Measurements from ENCODE around the gene HOXC6. TPM values are rescaled to one million over a fixed set of nuclear protein-coding genes. Genes with fewer than 3 reads are reported as not detected.

HOXC6 gene
- total and polyA plus RNA-seq, 4 experiments from 2014 or later, result not detected

DNA sequence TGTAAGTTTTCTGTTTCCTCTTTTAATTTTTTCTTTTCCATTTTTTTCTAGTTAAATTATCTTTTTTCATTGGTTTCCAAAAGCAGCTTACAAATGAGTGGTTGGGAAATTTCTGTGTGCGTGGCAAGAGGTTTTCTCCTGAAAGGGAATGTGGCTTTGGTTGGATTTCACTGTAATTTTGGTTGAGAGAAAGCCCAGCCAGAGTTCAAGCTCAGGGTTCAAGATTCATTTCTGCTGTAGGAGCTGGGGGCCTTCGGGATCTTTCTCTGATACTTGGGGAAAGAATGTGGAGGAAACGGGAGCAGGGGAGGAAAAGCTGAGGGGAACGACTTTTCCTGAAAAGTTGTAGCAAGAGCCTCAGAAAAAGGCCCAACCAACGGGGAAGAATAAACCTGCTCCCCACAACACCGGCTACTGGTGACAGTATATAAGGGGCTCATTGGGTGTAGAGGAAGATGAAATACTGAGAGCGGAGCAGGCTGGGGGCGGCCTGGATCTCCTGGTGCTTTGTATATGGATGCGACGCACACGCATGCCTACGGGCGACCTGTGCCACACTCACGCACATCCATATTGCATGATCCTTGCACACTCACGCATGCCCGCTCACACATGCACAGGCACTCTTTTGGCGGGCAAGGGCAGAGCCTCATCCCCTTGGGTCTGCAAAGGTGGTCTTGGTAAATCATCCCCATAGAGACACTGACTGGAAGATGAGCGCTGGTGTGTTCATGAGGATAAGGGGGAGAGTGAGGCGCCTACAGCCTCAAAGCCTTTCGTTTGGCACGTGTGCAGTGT lies 41.4 kb upstream of the HOXC6 start:
- H3K36me3 ChIP-seq (ENCODE audit: insufficient read depth, low read length), result no peaks in the 10 kb centered on the region
- ChIA-PET POLR2A (ENCODE audit: partially characterized antibody) (interaction anchor here (1.1 kb wide), 1 partner anchor 12 kb away, joined by 3 read pairs; no protein-coding TSS in a partner anchor), CTCF (ENCODE audit: partially characterized antibody) (interaction anchor here (1.0 to 2.4 kb wide), 5 partner anchors 14 to 215 kb away, joined by 3 to 8 read pairs (median 3); partner anchors contain the start of gene HOXC11)
- H3K4me3 ChIP-seq (ENCODE audit: low read length in 2 of 2), result no peak overlapping the region
- Mint-ChIP-seq H3K4me1 (peaks cover 19 to 62% (median 33%) of the 10 kb centered on the region in 4 donors), H3K27me3 (peaks cover 78 to 83% of the 10 kb centered on the region in 2 donors), H3K4me3 (peak overlapping the region in 3 of 8 donors; percentile 25 to 76 (median 35)), H3K9me3 (peaks cover 0 to 30% (median 5%) of the 10 kb centered on the region in 8 donors), H3K36me3 (peaks cover 0 to 1% of the 10 kb centered on the region in 2 donors), H3K27ac (peak overlapping the region in 3 of 7 donors; percentile 22 to 75 (median 55))
- H3K27ac ChIP-seq (ENCODE audit: low read depth, low read length), result no peak overlapping the region
- H3K9me3 ChIP-seq (ENCODE audit: control insufficient read depth in 1 of 2, low read length in 2 of 2), result no peaks in the 10 kb centered on the region
- intact Hi-C loops (cut with micrococcal nuclease), result loop anchor here (5.0 kb wide), 1 partner anchor 35 kb away; the partner anchor contains the start of gene HOXC12
- peaks cover 95% of the 10 kb centered on the region for H3K27me3 ChIP-seq (ENCODE audit: insufficient read depth, low read length)
- DNase-seq, result no peak
- peaks cover 36% of the 10 kb centered on the region for H3K4me1 ChIP-seq (ENCODE audit: insufficient read depth, low read length)

DNA sequence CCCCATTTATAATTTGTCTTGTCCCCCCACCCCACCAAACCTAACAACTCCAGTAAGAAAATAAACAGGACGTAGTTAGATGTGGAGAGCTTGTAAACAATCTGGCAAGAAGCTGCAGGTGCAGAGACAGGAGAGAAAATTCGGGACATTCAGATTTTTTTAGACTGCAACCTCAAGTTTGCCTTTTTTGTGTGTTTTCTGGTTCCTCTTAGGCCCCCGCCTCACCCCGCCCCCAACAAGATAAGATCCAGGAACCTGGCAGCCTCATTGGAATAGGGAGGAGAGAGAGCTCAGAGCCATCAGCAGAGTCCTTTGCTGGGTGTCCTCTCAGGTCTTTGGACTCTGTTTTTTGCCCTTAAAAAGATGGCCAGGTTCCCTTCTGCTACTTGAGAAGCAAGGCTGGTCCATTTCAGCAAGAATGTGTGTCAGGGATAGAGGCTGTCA lies 40.4 kb upstream of the HOXC6 start:
- H3K36me3 ChIP-seq (ENCODE audit: insufficient read depth, low read length), result no peaks in the 10 kb centered on the region
- no peak overlapping the region for H3K27ac ChIP-seq (ENCODE audit: low read depth, low read length)
- H3K9me3 ChIP-seq (ENCODE audit: control insufficient read depth in 1 of 2, low read length in 2 of 2), result no peaks in the 10 kb centered on the region
- CTCF ChIA-PET (ENCODE audit: partially characterized antibody), result interaction anchor here (0.8 to 1.5 kb wide), 8 partner anchors 15 to 224 kb away, joined by 3 to 4 read pairs (median 3); partner anchors contain the start of gene HOXC11
- Mint-ChIP-seq H3K27me3 (peaks cover 80 to 84% of the 10 kb centered on the region in 2 donors), H3K4me1 (peaks cover 19 to 62% (median 33%) of the 10 kb centered on the region in 4 donors), H3K9me3 (peaks cover 0 to 24% (median 4%) of the 10 kb centered on the region in 8 donors), H3K36me3 (peaks cover 0 to 1% of the 10 kb centered on the region in 2 donors), H3K4me3 (peak overlapping the region in 1 of 8 donors; percentile 17), H3K27ac (peak overlapping the region in 1 of 7 donors; percentile 75)
- DNase-seq, result no peak
- peaks cover 95% of the 10 kb centered on the region for H3K27me3 ChIP-seq (ENCODE audit: insufficient read depth, low read length)
- POLR2A ChIA-PET (ENCODE audit: partially characterized antibody), result interaction anchor here (1.1 kb wide), 1 partner anchor 12 kb away, joined by 3 read pairs; no protein-coding TSS in a partner anchor
- peaks cover 36% of the 10 kb centered on the region for H3K4me1 ChIP-seq (ENCODE audit: insufficient read depth, low read length)
- intact Hi-C loops (cut with micrococcal nuclease), result loop anchor here (5.0 kb wide), 1 partner anchor 36 kb away; the partner anchor contains the start of gene HOXC12
- no peak overlapping the region for H3K4me3 ChIP-seq (ENCODE audit: low read length in 2 of 2)

DNA sequence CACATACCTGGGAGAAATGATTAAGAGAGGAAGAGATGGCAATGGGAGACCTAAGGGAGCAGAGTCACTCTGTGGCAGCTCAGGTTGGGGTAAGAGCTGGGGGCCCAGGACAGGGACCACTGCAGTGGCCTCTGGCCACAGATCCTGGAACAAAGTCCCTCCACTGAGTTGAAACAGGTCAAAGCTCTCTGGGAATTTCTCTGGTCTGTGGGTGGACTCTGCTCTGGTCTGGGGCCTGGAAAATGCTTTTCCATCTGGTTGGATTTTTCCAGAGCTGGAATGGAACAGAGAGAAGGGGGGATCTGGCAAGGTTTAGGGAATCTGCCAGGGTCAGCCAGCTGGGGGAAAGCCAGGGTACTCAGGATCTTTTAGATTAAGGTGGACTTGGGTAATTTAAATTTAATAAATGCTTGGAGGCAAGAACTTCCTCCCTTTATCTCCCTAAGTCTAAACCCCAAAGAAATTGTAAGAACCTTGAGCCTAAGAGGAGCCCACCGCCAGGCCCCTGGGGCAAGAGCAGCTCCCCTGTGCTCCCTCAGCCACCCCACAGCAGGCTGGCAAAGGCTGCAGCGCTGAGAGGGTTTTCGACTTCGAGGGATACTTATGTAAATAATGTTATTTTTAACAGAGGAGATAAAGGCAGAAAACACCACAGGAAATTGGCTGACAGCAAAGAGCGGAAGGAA lies 39.6 kb upstream of the HOXC6 start:
- Histone ChIP-seq H3K4me3 (ENCODE audit: low read length in 2 of 2) (no peak overlapping the region), H3K27me3 (ENCODE audit: insufficient read depth, low read length) (peaks cover 94% of the 10 kb centered on the region), H3K4me1 (ENCODE audit: insufficient read depth, low read length) (peaks cover 36% of the 10 kb centered on the region), H3K27ac (ENCODE audit: low read depth, low read length) (no peak overlapping the region), H3K9me3 (ENCODE audit: control insufficient read depth in 1 of 2, low read length in 2 of 2) (no peaks in the 10 kb centered on the region), H3K36me3 (ENCODE audit: insufficient read depth, low read length) (no peaks in the 10 kb centered on the region)
- H3K4me1 Mint-ChIP-seq, result peaks cover 19 to 62% (median 31%) of the 10 kb centered on the region in 4 donors
- H3K27ac Mint-ChIP-seq, result peak overlapping the region in 2 of 7 donors; percentile 29 to 75
- intact Hi-C loops (cut with micrococcal nuclease), result loop anchor here (1.0 to 5.0 kb wide), 2 partner anchors 36 to 197 kb away; partner anchors contain the start of gene HOXC12
- H3K36me3 Mint-ChIP-seq, result peaks cover 0 to 1% of the 10 kb centered on the region in 2 donors
- H3K4me3 Mint-ChIP-seq, result peak overlapping the region; percentile 2 to 70 (median 54)
- ChIA-PET POLR2A (ENCODE audit: partially characterized antibody) (no interaction called here), CTCF (ENCODE audit: partially characterized antibody) (interaction anchor here (1.2 to 1.5 kb wide), 4 partner anchors 196 to 223 kb away, joined by 3 to 4 read pairs (median 4); no protein-coding TSS in a partner anchor)
- peaks cover 0 to 15% (median under 1%) of the 10 kb centered on the region in 8 donors for H3K9me3 Mint-ChIP-seq
- peaks cover 79 to 84% of the 10 kb centered on the region in 2 donors for H3K27me3 Mint-ChIP-seq
- DNase-seq, result no peak

DNA sequence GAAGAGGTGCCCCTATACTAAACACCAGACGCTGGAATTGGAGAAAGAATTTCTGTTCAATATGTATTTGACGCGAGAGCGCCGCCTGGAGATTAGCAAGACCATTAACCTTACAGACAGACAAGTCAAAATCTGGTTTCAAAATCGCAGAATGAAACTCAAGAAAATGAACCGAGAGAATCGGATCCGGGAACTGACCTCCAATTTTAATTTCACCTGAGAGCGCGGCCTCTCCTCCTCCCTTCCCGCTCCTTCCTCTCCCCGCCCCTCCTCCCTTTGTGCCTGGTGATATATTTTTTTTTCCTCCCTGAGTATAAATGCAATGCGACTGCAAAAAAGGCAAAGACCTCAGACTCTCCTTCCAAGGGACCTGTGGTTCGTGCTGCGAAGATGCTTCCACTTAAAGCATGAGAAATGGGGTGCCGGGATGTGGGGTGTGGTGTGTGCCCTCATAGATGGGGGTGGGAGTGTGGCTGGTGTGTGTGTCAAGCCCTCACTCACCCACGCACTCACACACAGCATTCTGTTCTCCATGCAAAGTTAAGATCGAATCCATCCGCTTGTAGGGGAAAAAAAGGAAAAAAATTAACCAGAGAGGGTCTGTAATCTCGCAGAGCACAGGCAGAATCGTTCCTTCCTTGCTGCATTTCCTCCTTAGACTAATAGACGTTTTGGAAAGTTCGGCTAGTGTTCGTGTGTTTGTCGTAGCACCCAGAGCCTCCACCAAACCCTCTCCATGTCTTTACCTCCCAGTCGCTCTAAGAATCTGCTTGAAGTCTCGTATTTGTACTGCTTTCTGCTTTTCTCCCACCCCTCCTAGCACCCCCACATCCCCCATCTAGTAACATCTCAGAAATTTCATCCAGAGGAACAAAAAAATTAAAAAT lies 38.8 kb upstream of the HOXC6 start:
- H3K9me3 Mint-ChIP-seq, result peaks cover 0 to 18% (median 1%) of the 10 kb centered on the region in 8 donors

DNA sequence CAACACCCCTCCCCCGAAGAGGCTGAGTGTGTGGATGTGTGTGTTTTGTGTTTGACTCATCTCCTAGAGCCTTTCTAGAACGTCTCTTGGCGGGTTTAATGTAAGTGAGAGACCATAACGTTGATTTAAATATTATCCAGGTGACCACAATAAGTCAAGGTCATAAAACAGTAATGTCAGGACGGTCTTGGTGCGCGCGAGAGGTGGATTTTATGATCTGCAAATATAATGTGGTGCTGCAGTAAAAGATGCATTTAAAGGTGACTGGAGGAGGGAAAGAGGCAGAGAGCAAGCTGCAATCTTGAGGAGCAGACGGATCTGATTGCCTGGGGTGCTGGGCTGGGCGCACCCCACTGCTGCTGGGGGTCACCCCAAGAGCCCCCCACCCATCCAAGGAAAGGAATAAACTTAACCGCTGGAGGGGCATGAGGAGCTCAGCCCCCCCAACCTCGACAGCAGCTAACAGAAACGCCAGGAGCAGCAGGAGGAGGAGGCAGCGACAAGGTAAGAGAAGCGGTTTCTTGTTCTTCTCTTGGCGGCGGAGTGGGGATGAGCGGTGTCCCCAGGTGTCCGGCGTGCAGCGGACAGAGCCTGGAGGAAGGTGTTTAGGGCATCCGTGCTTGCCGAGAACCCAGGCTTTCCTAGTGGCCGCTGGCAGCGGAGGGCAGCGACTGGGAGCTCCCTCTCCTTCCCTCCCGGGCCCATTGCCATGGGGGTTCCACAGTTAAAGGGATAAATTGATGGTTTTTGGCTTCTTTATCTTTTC lies 37.7 kb upstream of the HOXC6 start:
- H3K36me3 Mint-ChIP-seq, result no peaks in the 10 kb centered on the region
- CTCF ChIA-PET (ENCODE audit: partially characterized antibody), result interaction anchor here (1.2 to 2.2 kb wide), 4 partner anchors 11 to 217 kb away, joined by 3 to 7 read pairs (median 4); no protein-coding TSS in a partner anchor
- H3K4me1 ChIP-seq (ENCODE audit: insufficient read depth, low read length), result peaks cover 40% of the 10 kb centered on the region
- peaks cover 0 to 15% (median 1%) of the 10 kb centered on the region in 8 donors for H3K9me3 Mint-ChIP-seq
- peak overlapping the region in 3 of 7 donors; percentile 31 to 75 (median 67) for H3K27ac Mint-ChIP-seq
- intact Hi-C loops (cut with micrococcal nuclease), result loop anchor here (10.0 kb wide), 1 partner anchor 364 kb away; no protein-coding TSS in a partner anchor
- POLR2A ChIA-PET (ENCODE audit: partially characterized antibody), result interaction anchor here (0.8 to 1.0 kb wide), 2 partner anchors 14 to 29 kb away, joined by 3 read pairs; no protein-coding TSS in a partner anchor
- no peak overlapping the region for H3K4me3 ChIP-seq (ENCODE audit: low read length in 2 of 2)
- H3K9me3 ChIP-seq (ENCODE audit: control insufficient read depth in 1 of 2, low read length in 2 of 2), result no peaks in the 10 kb centered on the region
- no peak overlapping the region for H3K27ac ChIP-seq (ENCODE audit: low read depth, low read length)
- peaks cover 86 to 88% of the 10 kb centered on the region in 2 donors for H3K27me3 Mint-ChIP-seq
- DNase-seq, result no peak
- H3K27me3 ChIP-seq (ENCODE audit: insufficient read depth, low read length), result peaks cover 98% of the 10 kb centered on the region
- H3K4me3 Mint-ChIP-seq, result peak overlapping the region in 3 of 8 donors; percentile 2 to 8 (median 5)
- H3K36me3 ChIP-seq (ENCODE audit: insufficient read depth, low read length), result no peaks in the 10 kb centered on the region
- peaks cover 27 to 64% (median 36%) of the 10 kb centered on the region in 4 donors for H3K4me1 Mint-ChIP-seq

More for the DNA sequence above, 38.8 kb upstream of the HOXC6 start:
- Histone ChIP-seq H3K36me3 (ENCODE audit: insufficient read depth, low read length) (no peaks in the 10 kb centered on the region), H3K27ac (ENCODE audit: low read depth, low read length) (no peak overlapping the region), H3K27me3 (ENCODE audit: insufficient read depth, low read length) (peaks cover 94% of the 10 kb centered on the region), H3K4me3 (ENCODE audit: low read length in 2 of 2) (no peak overlapping the region), H3K4me1 (ENCODE audit: insufficient read depth, low read length) (peaks cover 36% of the 10 kb centered on the region), H3K9me3 (ENCODE audit: control insufficient read depth in 1 of 2, low read length in 2 of 2) (no peaks in the 10 kb centered on the region)
- DNase-seq, result peak in 1 of 5 donors; percentile 36
- H3K4me1 Mint-ChIP-seq, result peaks cover 23 to 64% (median 33%) of the 10 kb centered on the region in 4 donors
- ChIA-PET POLR2A (ENCODE audit: partially characterized antibody) (interaction anchor here (1.0 kb wide), 1 partner anchor 28 kb away, joined by 3 read pairs; no protein-coding TSS in a partner anchor), CTCF (ENCODE audit: partially characterized antibody) (interaction anchor here (1.2 kb wide), 1 partner anchor 218 kb away, joined by 4 read pairs; no protein-coding TSS in a partner anchor)
- peaks cover 84 to 88% of the 10 kb centered on the region in 2 donors for H3K27me3 Mint-ChIP-seq
- H3K4me3 Mint-ChIP-seq, result peak overlapping the region; percentile 2 to 70 (median 54)
- intact Hi-C loops (cut with micrococcal nuclease), result loop anchor here (1.0 to 10.0 kb wide), 3 partner anchors 37 to 365 kb away; partner anchors contain the start of gene HOXC12
- peaks cover 0 to 1% of the 10 kb centered on the region in 2 donors for H3K36me3 Mint-ChIP-seq
- H3K27ac Mint-ChIP-seq, result peak overlapping the region in 2 of 7 donors; percentile 73 to 75

Measured in CD4-positive, alpha-beta memory T cell (primary cell).